MM.1S (cell line): Measurements from ENCODE around the gene ARPC5L.

Experiments
- CTCF ChIP-seq: fragments of 300-600 bp; sonication (generic); IDR thresholded peaks from 2 replicates; pipeline ENCODE4 v1.5.1; 2016; ENCODE audit warnings: antibody characterized with exemption, low read length, mixed read lengths
- EZH2 ChIP-seq: fragments of 300-600 bp; sonication (generic); optimal IDR thresholded peaks from 2 replicates; pipeline ENCODE3; 2017; ENCODE audit warnings: low read depth, mild to moderate bottlenecking, antibody characterized with exemption, low read length, mixed read lengths

GRCh38 chr9:124886866-124887492 lies 25.0 kb downstream of the ARPC5L start:
- TF ChIP-seq CTCF: no peak
- no peak for TF ChIP-seq EZH2
